SK-N-SH (cell line): ENCODE results near the gene IGF1R. TPM values are rescaled to one million over a fixed set of nuclear protein-coding genes. Genes with fewer than 3 reads are reported as not detected.

Source experiments
- CTCF ChIA-PET: fragments of 300-600, 350-600 bp; formaldehyde crosslinking; extraction: SDS; loops from one replicate; lab custom pipeline; 2021; lab: Yijun Ruan, JAX
- POLR2A ChIA-PET: fragments of 350-600 bp; sonication (Branson Sonifier 250); formaldehyde crosslinking; extraction: SDS; loops from one replicate; lab custom pipeline; 2020; ENCODE audit warnings: antibody characterized with exemption, inconsistent platforms; lab: Yijun Ruan, JAX
- DNase-seq: peaks from one replicate; pipeline ENCODE4 v3.0.0; 2012
- H2AFZ ChIP-seq: fragments of 200-600 bp; sonication (generic); 2 replicates; pipeline ENCODE4 v1.8.1; 2016; ENCODE audit warnings: antibody characterized with exemption, mild to moderate bottlenecking, low read depth
- H3F3A ChIP-seq: fragments of 200-600 bp; sonication (generic); replicated peaks from 2 replicates; pipeline ENCODE3; 2016; ENCODE audit warnings: antibody characterized with exemption, mild to moderate bottlenecking; ENCODE audit not compliant: insufficient read depth
- H3K27ac ChIP-seq, 2 experiments: fragments of 200-500 bp in 1 of 2; fragments of 200-600 bp in 1 of 2; sonication (Bioruptor generic) in 1 of 2; sonication (generic), shearing (Covaris generic) in 1 of 2; 2 replicates each; pipeline versions ENCODE4 v1.5.1 to v1.6.1; 2014 to 2016; ENCODE audit warnings: low read depth in 2 of 2, inconsistent platforms in 1 of 2, low read length in 1 of 2, mild to moderate bottlenecking in 1 of 2, mixed read lengths in 1 of 2
- H3K27me3 ChIP-seq: fragments of 200-600 bp; sonication (generic), shearing (Covaris generic); 2 replicates; pipeline ENCODE4 v1.6.1; 2016; ENCODE audit warnings: mixed run types; ENCODE audit not compliant: insufficient read depth
- H3K36me3 ChIP-seq, 2 experiments: fragments of 200-500 bp in 1 of 2; fragments of 200-600 bp in 1 of 2; sonication (Bioruptor generic) in 1 of 2; sonication (generic) in 1 of 2; replicated peaks in 1 of 2; 2 replicates each; pipeline versions ENCODE3 to v1.5.1; 2014 to 2016; ENCODE audit warnings: low read length in 1 of 2, mild to moderate bottlenecking in 1 of 2; ENCODE audit not compliant: insufficient read depth in 2 of 2, control insufficient read depth in 1 of 2
- H3K4me1 ChIP-seq, 2 experiments: fragments of 200-500 bp in 1 of 2; fragments of 200-600 bp in 1 of 2; sonication (Bioruptor generic) in 1 of 2; sonication (generic), shearing (Covaris generic) in 1 of 2; 2 replicates each; pipeline versions ENCODE4 v1.5.1 to v1.6.1; 2014 to 2016; ENCODE audit warnings: low read depth in 1 of 2, low read length in 1 of 2, mixed run types in 1 of 2; ENCODE audit not compliant: insufficient read depth in 2 of 2, control insufficient read depth in 1 of 2
- H3K4me2 ChIP-seq: fragments of 200-600 bp; sonication (generic), shearing (Covaris generic); 2 replicates; pipeline ENCODE4 v1.6.1; 2017; ENCODE audit warnings: mixed run types
- H3K4me3 ChIP-seq, 2 experiments: fragments of 200-500 bp in 1 of 2; fragments of 200-600 bp in 1 of 2; sonication (Bioruptor generic) in 1 of 2; sonication (generic), shearing (Covaris generic) in 1 of 2; 2 replicates each; pipeline versions ENCODE4 v1.5.1 to v1.8.1; 2014 to 2016; ENCODE audit warnings: low read depth in 2 of 2, inconsistent platforms in 1 of 2, low read length in 1 of 2, mild to moderate bottlenecking in 1 of 2, mixed read lengths in 1 of 2, moderate library complexity in 1 of 2
- H3K79me2 ChIP-seq: fragments of 200-600 bp; sonication (generic); 2 replicates; pipeline ENCODE4 v1.8.1; 2017; ENCODE audit warnings: mild to moderate bottlenecking; ENCODE audit not compliant: insufficient read depth
- H3K9ac ChIP-seq: fragments of 200-600 bp; sonication (generic); 2 replicates; pipeline ENCODE4 v1.6.1; 2017; ENCODE audit warnings: mixed run types
- H3K9me2 ChIP-seq: fragments of 200-600 bp; sonication (generic); 2 replicates; pipeline ENCODE4 v1.6.1; 2017; ENCODE audit warnings: mixed run types
- H3K9me3 ChIP-seq: fragments of 200-600 bp; sonication (generic); 2 replicates; pipeline ENCODE4 v1.6.1; 2017; ENCODE audit warnings: mixed run types, mild to moderate bottlenecking, moderate library complexity
- H4K20me1 ChIP-seq: fragments of 200-600 bp; sonication (generic); 2 replicates; pipeline ENCODE4 v1.6.1; 2017; ENCODE audit warnings: mild to moderate bottlenecking, mixed run types; ENCODE audit not compliant: insufficient read depth
- ELF1 ChIP-seq: IDR thresholded peaks from 2 replicates; pipeline ENCODE4 v1.4.0; 2012
- FOXM1 ChIP-seq: IDR thresholded peaks from 2 replicates; pipeline ENCODE4 v1.4.0; 2012; ENCODE audit warnings: low read depth, mild to moderate bottlenecking
- GATA2 ChIP-seq: sonication (generic); formaldehyde crosslinking; IDR thresholded peaks from 2 replicates; pipeline ENCODE4 v1.5.0; 2020; ENCODE audit warnings: mild to moderate bottlenecking, missing genetic modification reagents
- MEF2A ChIP-seq: IDR thresholded peaks from 2 replicates; pipeline ENCODE4 v1.4.0; 2012; ENCODE audit warnings: low read depth, borderline replicate concordance
- RAD21 ChIP-seq: IDR thresholded peaks from 2 replicates; pipeline ENCODE4 v1.6.1; 2012; ENCODE audit warnings: mild to moderate bottlenecking, low read length
- RXRA ChIP-seq: IDR thresholded peaks from 2 replicates; pipeline ENCODE4 v1.4.0; 2012; ENCODE audit warnings: low read depth, mild to moderate bottlenecking, borderline replicate concordance
- SIN3A ChIP-seq: IDR thresholded peaks from 2 replicates; pipeline ENCODE4 v1.6.1; 2012; ENCODE audit warnings: low read depth, mild to moderate bottlenecking, low read length, moderate library complexity, borderline replicate concordance
- SMC3 ChIP-seq: IDR thresholded peaks from 2 replicates; pipeline ENCODE4 v1.6.1; 2012; ENCODE audit warnings: low read depth, low read length, improper control_type of control experiment
- TEAD4 ChIP-seq: IDR thresholded peaks from 2 replicates; pipeline ENCODE4 v1.4.0; 2012; ENCODE audit warnings: mild to moderate bottlenecking, borderline replicate concordance; ENCODE audit not compliant: insufficient read depth
- WGBS: methylation state at CpG from one replicate; pipeline ENCODE4 v1.1.6; 2017; ENCODE audit warnings: low lambda C conversion rate; 5-methylcytosine and 5-hydroxymethylcytosine counted together
- polyA plus RNA-seq, 3 experiments: library from polyadenylated mRNA; depleted of rRNA; stranded (reverse); fragments of >200 nt; gene quantifications; 2 replicates each; pipeline ENCODE4 v1.2.3, GENCODE V29; 2012
- TF ChIP-seq, protein P1 (sequence below): fragments of 150-350 bp; IDR thresholded peaks from 2 replicates; pipeline ENCODE4 v1.6.1; 2016; ENCODE audit warnings: mild to moderate bottlenecking, low read depth, low read length
- TF ChIP-seq, protein P2 (sequence below): IDR thresholded peaks from 2 replicates; pipeline ENCODE4 v1.6.1; 2012; ENCODE audit warnings: mild to moderate bottlenecking, low read depth, low read length, moderate library complexity
- TF ChIP-seq, protein P3 (sequence below): IDR thresholded peaks from 2 replicates; pipeline ENCODE4 v1.4.0; 2012; ENCODE audit warnings: low read depth

The IGF1R gene
- polyA plus RNA-seq, 1 of the 3 experiments (the other 2 are of a cell fraction) = 9.5 TPM

DNA sequence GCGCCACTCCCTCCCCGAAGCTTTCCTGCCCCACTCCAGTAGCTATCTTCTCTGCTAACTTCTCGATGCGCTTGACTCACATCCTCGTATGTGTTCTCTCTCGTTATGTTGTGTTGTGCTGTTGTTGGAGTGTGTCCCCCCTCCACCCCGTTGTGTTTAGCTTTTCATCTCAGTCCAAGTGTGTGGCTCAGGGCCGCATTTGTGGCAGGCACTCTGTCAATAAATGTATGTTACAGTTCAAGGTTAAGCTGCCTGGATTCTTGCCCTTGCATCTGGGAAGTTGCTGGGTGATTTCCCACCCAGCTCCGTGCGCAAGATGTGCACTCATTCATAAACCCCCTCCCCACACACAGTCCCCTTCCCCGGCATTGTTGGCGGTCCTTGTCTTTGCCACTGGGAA lies 287.4 kb downstream of the IGF1R start:
- Histone ChIP-seq H4K20me1 (no peaks in the 10 kb centered on the region), H2AFZ (no peak overlapping the region), H3K4me3 (no peak overlapping the region), H3K4me1 (no peaks in the 10 kb centered on the region), H3K27me3 (no peaks in the 10 kb centered on the region), H3K27ac (no peak overlapping the region), H3K9me2 (no peaks in the 10 kb centered on the region), H3K79me2 (no peaks in the 10 kb centered on the region), H3F3A (no peaks in the 10 kb centered on the region), H3K4me2 (no peak overlapping the region), H3K36me3 (peaks cover 24 to 30% of the 10 kb centered on the region in 2 experiments), H3K9me3 (no peaks in the 10 kb centered on the region), H3K9ac (no peak overlapping the region)
- CTCF ChIA-PET = interaction anchor here (1.0 kb wide), 1 partner anchor 24 kb away, joined by 3 read pairs; no protein-coding TSS in a partner anchor
- WGBS = 88% methylated on average over 12 of the region's 12 CpGs
- no peak for DNase-seq
- no peak for TF ChIP-seq SIN3A
- no peak for TF ChIP-seq FOXM1
- TF ChIP-seq, protein P1, sequence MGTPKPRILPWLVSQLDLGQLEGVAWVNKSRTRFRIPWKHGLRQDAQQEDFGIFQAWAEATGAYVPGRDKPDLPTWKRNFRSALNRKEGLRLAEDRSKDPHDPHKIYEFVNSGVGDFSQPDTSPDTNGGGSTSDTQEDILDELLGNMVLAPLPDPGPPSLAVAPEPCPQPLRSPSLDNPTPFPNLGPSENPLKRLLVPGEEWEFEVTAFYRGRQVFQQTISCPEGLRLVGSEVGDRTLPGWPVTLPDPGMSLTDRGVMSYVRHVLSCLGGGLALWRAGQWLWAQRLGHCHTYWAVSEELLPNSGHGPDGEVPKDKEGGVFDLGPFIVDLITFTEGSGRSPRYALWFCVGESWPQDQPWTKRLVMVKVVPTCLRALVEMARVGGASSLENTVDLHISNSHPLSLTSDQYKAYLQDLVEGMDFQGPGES = no peak
- TF ChIP-seq, protein P2, sequence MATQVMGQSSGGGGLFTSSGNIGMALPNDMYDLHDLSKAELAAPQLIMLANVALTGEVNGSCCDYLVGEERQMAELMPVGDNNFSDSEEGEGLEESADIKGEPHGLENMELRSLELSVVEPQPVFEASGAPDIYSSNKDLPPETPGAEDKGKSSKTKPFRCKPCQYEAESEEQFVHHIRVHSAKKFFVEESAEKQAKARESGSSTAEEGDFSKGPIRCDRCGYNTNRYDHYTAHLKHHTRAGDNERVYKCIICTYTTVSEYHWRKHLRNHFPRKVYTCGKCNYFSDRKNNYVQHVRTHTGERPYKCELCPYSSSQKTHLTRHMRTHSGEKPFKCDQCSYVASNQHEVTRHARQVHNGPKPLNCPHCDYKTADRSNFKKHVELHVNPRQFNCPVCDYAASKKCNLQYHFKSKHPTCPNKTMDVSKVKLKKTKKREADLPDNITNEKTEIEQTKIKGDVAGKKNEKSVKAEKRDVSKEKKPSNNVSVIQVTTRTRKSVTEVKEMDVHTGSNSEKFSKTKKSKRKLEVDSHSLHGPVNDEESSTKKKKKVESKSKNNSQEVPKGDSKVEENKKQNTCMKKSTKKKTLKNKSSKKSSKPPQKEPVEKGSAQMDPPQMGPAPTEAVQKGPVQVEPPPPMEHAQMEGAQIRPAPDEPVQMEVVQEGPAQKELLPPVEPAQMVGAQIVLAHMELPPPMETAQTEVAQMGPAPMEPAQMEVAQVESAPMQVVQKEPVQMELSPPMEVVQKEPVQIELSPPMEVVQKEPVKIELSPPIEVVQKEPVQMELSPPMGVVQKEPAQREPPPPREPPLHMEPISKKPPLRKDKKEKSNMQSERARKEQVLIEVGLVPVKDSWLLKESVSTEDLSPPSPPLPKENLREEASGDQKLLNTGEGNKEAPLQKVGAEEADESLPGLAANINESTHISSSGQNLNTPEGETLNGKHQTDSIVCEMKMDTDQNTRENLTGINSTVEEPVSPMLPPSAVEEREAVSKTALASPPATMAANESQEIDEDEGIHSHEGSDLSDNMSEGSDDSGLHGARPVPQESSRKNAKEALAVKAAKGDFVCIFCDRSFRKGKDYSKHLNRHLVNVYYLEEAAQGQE = no peak
- TF ChIP-seq RXRA = no peak
- TF ChIP-seq, protein P3, sequence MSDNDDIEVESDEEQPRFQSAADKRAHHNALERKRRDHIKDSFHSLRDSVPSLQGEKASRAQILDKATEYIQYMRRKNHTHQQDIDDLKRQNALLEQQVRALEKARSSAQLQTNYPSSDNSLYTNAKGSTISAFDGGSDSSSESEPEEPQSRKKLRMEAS = no peak
- no peak for TF ChIP-seq ELF1
- no peak for TF ChIP-seq SMC3
- no peak for TF ChIP-seq RAD21
- POLR2A ChIA-PET = no interaction called here

DNA sequence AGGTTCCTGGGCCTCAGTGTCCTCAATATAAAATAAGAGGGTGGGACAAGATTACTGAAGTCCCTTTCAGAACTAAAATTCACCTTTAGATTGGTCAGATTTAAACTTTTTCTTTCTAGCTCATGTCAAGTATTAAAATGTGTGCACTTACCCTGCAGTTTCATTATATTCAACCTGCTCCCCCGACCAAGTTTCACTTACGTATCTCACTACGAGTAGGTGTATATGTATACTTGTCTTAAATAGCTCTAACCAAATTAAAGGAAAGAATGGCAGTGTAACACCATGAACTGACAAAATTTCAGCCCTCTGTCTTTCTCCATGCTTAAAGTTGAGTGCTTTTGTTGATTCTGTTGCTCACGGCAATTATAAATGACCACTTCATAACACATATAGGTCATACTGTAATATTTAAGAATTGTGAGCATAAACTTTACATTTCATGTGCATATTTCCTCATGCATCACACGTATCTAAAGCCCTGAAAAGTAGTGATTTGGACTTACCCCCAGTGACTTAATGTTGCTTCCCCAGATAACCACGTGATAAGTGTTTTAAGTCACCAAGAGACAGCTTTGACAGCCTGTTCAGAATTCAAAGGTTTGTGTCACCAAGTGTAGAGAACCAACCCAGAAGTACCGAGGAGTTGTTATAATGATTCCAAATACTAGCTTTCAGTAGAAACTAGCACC lies 289.2 kb downstream of the IGF1R start:
- WGBS = 92% methylated on average over 7 of the region's 7 CpGs
- peaks cover 20 to 28% of the 10 kb centered on the region in 2 experiments for H3K36me3 ChIP-seq

More for the DNA sequence above, 289.2 kb downstream of the IGF1R start:
- Histone ChIP-seq H2AFZ (no peak overlapping the region), H3K79me2 (no peaks in the 10 kb centered on the region), H3K9ac (no peak overlapping the region), H3K4me3 (no peak overlapping the region), H3F3A (no peaks in the 10 kb centered on the region), H3K27ac (no peak overlapping the region), H4K20me1 (no peaks in the 10 kb centered on the region), H3K27me3 (no peaks in the 10 kb centered on the region), H3K9me3 (no peaks in the 10 kb centered on the region), H3K9me2 (no peaks in the 10 kb centered on the region), H3K4me1 (no peaks in the 10 kb centered on the region), H3K4me2 (no peak overlapping the region)
- ChIA-PET POLR2A (no interaction called here), CTCF (no interaction called here)
- DNase-seq = no peak
- TF ChIP-seq MEF2A (no peak), GATA2 (CRISPR knock-in tag) (no peak), TEAD4 (no peak), RXRA (no peak), RAD21 (no peak)
- TF ChIP-seq, protein P1 = no peak
